CD4-positive, alpha-beta T cell treated with Interleukin-10 for 1 hour (primary cell): ENCODE data around the gene ADAMTS13.
A peak's percentile ranks its signal among the peaks of the same experiment; 100 is the strongest.

Experiments
- DNase-seq: peaks from one replicate; pipeline ENCODE4 v3.0.0-alpha.2; 2020

The ADAMTS13 gene

GRCh38 chr9:133393399-133393798 lies 28.8 kb upstream of the ADAMTS13 start:
- DNase-seq, result no peak

GRCh38 chr9:133394687-133395271 lies 27.4 kb upstream of the ADAMTS13 start:
- DNase-seq, result no peak

GRCh38 chr9:133396952-133397351 lies 25.2 kb upstream of the ADAMTS13 start:
- DNase-seq, result no peak

GRCh38 chr9:133397370-133397769 lies 24.8 kb upstream of the ADAMTS13 start:
- no peak for DNase-seq

GRCh38 chr9:133397895-133398294 lies 24.3 kb upstream of the ADAMTS13 start:
- DNase-seq, result no peak

- no peak for DNase-seq
Observed at GRCh38 chr9:133400292-133400691, 21.9 kb upstream of the ADAMTS13 start.

GRCh38 chr9:133401588-133401987 lies 20.6 kb upstream of the ADAMTS13 start:
- no peak for DNase-seq

- DNase-seq, result no peak
Observed at GRCh38 chr9:133402689-133403088, 19.5 kb upstream of the ADAMTS13 start.

- peak; percentile 70 for DNase-seq
Observed at GRCh38 chr9:133403766-133404453, 18.3 kb upstream of the ADAMTS13 start.

- DNase-seq, result no peak
Observed at GRCh38 chr9:133404454-133405002, 17.6 kb upstream of the ADAMTS13 start.

- no peak for DNase-seq
Observed at GRCh38 chr9:133405508-133406438, 16.4 kb upstream of the ADAMTS13 start.

- DNase-seq, result peak; percentile 84
Observed at GRCh38 chr9:133406480-133407307, 15.5 kb upstream of the ADAMTS13 start.

- DNase-seq, result no peak
Observed at GRCh38 chr9:133408042-133408441, 14.1 kb upstream of the ADAMTS13 start.

- no peak for DNase-seq
Observed at GRCh38 chr9:133415170-133415569, 7.0 kb upstream of the ADAMTS13 start.

GRCh38 chr9:133417541-133418461 lies 4.4 kb upstream of the ADAMTS13 start, which contains the start of gene REXO4:
Gene REXO4 (minus strand): TSS chr9:133418010. CDS start chr9:133417844, 166 bp downstream.
- peak; percentile 88 for DNase-seq

- DNase-seq, result no peak
Observed at GRCh38 chr9:133419005-133419404, 3.2 kb upstream of the ADAMTS13 start.

GRCh38 chr9:133420392-133420827 lies 1.8 kb upstream of the ADAMTS13 start:
- DNase-seq, result peak; percentile 35

GRCh38 chr9:133423216-133423615 lies 1.0 kb downstream of the ADAMTS13 start:
- DNase-seq, result no peak

- no peak for DNase-seq
Observed at GRCh38 chr9:133424187-133424586, 2.0 kb downstream of the ADAMTS13 start.

- DNase-seq, result no peak
Observed at GRCh38 chr9:133425049-133425632, 3.0 kb downstream of the ADAMTS13 start.

GRCh38 chr9:133426011-133426410 lies 3.8 kb downstream of the ADAMTS13 start:
- no peak for DNase-seq
